DMS79 (cell line): ENCODE results near the gene KRT80.

Experiments
- DNase-seq: peaks from one replicate; lab custom pipeline; 2025; lab: John Stamatoyannopoulos, UW

The KRT80 gene

DNA sequence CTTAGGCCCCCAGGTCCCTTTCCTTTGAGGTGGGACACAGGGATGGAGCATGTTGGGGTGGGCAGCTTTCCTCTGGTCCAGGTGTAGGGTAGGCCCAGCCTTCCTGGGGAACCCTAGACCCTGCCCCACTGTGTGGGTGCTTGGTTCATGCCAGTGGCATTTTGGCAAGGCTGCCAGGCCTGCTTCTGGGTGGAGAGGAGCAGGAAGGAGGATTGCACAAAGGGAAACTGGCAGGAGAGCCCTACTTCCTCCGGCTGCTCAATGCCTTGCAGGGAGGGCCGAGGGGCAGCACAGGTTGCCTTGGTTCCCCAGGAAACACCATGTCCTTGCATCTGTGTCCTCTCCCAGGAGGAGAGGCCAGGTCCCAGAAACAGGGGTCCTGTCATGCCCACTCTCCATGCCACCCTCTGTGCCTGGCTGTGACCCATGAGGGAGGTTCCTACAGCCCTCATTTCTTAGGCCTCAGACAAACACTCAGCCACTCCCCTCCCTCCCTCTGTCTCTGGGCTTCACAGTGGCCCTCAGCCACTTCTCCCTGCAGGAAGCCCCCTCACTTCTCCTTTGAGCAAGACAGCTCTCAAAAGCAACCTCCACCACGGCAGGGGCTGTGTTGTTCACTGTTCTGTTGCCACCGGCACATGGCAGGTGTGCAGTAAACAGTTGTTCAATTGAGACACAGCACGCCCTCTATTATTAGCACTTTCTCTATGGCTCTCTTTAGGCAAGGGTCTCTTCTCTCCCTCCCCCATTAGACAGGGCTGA, 6.8 kb upstream of the KRT80 start:
- no peak for DNase-seq

DNA sequence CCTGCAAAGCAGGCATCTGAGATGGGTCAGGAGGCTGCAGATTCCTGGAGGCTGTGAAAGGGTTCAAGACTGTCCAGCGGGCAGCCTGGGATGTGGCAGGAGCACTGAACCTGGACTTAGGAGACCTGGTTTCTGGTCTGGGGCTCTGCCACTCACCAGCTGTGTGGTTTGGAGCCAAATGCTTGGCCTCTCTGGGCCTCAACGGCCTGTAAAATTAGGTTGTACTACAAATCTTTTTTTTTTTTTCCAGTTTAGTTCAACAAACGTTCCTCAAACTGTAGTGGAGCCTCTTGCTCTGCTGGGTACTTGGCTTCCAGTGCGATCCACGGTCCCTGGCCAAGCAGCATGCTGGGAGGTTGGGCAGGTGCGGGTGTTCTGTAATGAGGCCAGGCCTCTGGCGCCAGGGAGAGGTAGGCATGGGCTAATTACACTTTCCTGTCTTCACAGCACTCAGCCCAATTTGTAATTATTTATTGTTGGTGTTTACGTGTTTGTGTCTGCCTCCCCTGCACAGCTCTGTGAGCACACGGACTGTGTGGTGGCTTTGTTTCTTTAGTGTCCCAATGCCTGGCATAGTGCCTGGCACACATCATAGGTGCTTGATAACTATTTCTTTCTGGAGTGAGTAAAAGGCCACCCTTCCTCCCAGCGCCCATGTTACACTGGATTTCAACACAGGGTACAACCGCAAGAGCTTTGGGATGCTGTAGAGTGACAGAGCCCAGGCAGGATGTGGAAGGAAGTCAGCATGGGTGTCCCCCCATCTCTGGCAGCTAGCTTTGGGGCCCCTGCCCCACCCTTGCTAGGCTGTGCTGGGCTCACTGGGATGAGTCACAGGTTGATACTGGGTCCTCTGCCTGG, 5.8 kb upstream of the KRT80 start:
- no peak for DNase-seq

DNA sequence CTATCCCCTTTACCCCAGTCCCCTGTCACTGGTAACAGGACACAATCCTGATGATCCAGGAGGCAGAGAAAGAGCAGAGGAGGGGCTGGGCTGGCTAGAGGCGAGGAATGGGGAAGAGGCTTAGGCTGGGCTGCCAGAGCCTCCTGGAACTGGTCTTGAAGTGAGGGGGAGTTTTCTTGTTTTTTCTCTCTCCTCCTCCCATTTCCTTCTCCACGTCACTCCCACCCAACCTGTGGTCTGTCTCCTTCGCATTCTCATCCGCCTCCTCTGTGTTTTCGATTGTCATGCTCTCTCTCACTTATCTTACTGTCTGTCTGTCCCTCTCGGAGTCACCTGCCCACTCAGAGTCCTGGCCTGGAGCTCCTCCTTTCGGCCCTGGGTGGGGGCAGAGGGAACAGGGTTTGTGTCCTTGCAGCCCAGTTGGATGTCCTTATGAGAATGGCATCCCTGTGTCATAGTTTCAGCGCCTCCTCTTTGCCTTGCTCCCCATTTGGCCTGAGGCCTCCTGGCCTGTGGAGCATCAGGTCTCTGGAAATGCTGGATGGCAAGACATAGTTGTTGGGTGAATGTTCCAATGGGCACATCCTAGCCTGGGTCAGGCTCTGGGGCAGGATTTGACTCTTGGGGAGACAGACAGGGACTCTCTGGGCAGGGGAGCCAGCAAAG, 3.4 kb upstream of the KRT80 start:
- no peak for DNase-seq

DNA sequence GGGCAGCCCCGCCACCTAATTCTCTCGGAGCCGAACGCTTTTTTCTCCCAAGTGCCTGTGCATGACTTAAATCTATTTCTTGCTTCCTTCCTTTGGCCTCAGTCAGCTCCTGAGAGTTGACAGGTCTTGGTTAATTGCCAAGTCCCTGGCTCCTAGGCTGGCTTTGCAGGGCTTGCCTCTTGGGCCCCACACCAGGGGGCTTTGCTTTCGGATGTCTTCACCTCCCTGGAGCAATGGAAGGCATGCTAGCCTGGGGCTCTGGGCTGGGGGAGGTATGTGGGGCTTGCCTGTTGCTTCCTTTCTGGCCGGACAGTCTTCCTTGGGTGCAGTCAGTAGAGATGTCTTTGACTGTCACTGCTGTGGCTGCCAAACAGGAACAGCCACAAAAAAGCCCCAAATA, 2.2 kb upstream of the KRT80 start:
- DNase-seq, result no peak

DNA sequence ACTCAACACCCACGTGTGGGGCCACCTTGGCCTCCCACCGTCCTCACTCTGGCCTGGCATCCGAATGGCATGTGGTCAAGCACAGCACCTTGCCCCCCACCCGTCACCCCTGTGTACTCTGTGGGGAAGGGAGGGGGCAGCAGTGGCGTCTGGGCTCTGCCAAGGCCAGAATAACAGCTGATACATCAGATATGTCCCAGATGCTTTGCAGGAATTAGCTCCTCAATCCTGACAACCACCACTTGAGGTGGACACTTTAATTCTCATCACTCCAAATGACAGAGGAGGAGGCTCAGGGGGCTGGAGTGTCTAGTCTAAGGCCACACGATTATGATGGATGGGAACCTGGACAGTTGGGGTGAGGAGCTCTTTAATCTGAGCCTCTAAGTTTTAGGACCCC, 1.7 kb upstream of the KRT80 start:
- no peak for DNase-seq

DNA sequence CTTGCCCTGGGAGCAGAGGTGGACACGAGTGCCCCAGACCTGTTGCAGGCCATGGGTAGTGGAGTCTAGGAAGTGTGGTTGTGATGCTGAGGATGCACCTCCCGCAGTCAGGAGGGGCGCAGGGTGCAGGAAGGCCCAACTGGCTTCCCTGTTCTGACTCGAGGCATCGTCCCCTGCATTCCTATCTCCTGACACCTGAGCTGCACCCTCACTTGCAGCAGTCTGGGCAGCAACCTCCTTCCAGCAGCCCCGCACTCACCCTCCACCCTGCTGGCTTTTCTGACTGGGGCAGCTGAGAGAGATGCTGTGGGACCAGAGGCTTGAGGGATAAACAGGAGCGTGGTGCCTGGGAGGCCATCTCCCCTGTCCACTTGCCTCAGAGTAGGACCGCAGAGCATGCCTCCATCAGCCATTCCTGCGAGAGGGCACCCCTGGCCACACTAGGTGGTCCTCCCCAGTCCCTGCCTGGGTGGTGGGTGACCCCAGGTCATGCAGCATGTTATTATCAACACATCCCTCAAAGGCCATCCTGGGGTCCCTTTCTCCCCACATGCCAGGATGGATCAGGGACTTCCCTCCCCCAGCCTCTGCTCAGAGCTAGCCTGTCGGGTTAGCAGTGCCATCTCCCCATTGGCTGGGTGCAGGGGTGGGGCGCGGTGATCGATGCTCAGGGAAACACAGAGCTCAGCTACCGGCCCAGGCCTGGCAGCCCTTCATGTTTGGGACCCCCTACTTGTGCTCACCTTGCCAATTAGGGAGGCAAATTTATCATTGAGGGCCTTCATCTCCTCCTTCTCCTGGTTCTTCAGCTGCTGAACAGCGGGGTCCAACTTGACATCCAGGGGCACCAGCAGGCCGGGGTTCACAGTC, 719 bp downstream of the KRT80 start:
- DNase-seq, result no peak

DNA sequence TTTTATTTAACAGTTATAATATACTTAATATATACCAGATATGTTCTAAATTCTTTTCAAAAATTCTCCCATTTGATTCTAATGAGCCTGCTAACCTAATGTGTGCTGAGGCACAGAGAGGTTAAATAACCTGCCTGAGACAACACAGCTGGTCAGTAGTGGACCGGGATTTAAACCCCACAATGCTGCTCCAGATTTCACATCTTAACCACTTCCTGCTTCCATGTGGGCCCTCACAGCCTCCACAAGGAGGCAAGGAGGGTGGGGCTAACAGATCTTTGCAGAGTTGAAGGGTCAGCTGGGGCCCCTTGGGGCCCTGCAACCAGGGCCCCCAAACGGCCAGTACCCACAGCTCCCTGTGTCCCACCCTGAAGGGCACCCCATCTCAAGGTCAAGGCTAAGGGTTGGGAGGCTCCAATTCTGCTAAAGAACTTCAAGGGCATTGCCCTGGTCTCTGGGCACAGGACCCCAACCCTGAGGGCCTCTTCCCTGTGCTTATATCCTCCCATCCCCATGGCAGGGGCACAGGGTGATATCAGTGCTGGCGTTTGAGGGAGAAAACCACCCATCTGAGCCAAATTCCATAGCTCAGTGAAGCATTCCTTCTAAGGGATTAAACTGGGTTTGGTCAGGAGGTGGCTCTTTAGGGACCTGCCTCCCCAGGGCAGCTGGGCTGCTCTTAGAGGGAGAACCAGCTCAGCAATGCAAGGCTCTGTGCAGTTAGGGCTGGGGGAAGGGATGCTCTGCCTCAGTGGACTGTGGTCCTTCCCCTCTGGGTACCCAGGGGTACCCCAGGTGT, 2.2 kb downstream of the KRT80 start:
- DNase-seq, result no peak

DNA sequence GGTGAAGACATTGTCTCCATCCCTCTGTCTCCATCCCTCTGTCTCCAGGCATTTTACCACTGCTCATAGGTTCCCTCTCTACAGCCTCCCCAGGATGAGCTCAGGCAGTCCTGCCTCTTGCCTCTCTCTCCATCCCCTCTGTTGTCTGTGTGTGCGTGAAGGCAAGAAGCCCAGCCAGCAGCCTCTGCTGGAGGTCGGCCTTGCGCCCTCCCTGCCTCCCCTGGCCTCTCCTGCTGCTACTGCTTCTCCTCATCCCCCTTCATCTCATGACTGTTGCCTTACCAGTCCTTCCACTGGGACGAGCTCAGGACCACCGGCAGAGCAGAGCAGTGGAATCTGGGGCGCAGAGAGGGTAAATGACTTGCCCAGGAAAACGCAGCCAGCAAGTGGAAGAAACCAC, 3.2 kb downstream of the KRT80 start:
- no peak for DNase-seq

DNA sequence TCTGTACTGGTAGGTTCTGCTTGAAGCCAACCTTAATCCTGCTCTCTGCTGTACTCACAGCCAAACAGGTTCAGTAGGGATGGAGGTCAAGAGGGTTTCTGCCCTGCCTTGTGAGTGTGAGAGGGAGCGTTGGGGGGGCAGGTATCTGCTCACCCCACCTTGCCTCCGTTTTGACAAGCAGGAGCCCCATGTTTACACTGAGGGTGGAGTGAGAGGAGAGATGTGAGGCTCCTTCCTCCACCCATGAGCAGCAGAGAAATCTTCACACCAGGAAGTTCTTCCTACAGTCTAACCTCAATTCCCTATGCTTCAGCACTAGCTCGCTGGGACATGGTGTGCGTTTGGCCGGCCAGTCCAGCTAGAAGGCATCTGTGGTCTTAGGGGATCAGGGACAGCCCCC, 4.2 kb downstream of the KRT80 start:
- DNase-seq, result no peak

DNA sequence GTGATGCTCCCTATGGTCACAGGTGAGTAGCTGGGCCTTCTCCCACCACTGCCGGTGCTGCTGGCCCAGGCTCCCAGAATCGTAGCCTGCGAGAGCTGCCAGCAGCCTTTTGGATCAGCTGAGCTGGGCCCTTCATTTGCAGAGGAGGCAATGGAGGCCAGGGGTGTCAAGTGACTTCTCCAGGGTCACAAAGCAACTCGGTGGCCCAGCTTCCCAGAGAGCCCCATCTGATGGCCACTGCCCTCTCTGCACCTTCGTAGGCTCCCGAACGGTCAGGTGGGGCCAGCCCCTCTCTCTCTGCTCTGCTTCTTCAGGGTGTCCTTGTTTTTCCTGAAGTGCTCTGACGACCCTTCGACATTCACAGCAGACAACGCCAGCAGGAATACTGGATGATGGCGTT, 4.6 kb downstream of the KRT80 start:
- no peak for DNase-seq

DNA sequence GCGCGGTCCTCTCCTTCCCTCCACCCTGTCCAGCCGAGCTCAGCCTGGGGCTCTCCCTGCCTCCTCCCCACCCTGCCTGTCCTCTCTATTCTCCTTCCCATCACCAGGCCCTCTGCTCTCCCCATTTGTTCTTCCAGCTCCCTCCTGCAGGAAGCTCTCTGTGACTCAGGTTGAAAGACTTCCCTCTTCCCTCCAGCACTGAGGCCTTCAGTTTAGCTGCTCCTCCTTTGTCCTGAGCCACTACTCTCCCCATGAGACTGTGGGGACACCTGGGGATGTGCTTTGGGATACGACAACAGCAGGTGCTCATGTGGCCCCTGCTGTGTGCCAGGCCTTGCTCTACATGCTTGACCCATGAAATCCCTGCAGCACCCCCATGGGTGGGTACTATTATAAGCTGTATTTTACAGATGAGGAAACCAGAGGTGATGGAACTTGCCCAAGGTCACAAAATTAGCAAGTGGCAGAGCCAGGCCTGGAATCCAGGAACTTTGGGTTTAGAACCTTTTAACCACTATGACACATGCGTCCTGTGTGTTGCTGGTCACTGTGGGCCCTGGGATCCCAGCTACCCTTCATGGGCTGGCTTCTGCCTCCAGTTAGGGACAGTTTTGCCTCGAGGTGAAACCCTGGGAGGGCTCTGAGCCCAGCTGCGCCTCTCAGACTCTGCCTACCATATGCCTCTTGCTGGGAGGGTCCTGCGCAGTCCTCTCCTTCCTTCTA, 5.5 kb downstream of the KRT80 start:
- no peak for DNase-seq

DNA sequence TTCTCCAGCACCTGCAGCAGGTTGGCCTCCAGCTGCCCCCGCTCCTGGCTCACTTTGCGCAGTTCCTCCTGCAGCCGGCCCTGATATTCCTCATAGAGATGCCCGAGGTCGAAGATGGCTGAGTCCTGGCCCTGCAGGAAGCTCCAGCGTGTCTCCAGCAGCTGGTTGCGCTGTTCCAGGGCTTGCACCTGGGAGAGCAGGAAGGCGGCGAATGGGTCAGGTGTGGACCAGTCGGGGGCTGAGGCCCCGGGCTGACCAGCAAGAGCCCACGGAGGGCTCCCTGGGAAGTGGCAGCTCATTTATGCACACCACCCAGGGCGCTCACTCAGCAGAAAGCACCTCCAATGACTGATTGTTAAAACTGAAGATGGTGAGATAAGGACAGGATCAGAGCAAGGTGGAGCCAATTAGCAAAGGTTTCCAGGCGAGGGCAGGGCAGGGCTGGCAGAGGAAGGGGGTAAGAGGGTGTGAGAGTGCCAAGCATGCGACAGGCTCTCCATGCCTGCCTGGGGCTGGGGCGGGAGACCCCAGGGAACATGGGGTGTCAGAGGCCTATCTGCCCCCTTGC, 6.3 kb downstream of the KRT80 start:
- DNase-seq, result no peak

DNA sequence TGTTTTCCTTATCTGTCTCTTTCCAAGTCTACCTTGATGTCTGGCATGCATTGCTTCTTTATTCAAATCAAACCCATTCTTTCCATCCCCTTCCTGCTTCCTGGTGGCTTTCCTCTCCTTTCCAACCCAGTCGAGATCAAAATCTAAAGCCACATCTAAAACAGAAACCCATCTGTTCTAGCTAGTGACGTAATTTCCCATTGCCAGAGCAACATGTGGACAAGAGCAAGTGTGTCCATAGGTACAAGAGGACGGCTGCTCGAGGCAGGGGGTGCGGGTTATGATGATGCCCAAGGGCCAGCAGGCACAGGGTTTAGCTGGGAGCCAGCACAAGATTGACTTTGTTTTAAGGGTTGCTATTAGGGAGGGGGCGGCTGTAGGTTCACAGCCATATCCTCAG, 7.0 kb downstream of the KRT80 start:
- DNase-seq, result no peak

DNA sequence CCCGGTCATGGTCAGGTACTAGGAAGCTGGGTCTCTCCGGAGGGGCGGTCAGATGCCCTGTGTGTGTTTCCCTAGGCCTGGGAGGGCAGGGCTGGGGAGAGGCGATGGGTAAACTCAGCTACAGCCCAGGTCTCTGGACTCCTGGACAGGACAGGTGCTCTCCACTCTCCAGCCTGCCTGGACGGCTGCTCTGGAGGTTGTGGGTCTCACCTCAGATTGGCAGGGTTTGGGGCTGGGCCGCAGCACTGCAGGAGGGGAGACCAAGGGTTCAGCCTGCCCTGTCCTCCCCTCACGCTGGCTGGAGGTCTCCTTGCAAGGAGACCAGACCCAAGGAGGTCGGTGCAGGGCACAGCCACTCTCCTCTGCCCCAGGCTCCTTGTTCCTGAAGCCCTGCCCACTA, 7.8 kb downstream of the KRT80 start:
- DNase-seq, result no peak

DNA sequence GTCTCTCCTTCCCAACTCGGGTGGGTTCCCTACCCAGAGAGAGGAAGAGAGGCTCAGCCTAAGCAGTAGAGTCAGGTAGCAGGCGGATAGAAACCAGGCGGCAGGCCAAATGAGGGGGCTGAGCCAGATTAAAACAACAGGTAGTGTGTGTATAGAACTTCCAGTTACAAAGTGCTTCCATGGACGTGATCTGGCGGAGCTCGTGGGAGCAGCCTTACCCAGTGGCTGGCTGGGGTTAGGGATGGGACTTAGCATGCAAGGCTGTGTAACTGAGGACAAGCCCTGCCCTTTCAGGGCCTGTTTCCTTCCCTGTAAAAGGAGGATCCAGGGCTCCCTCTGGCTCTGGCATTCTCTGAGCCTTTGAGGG, 8.3 kb downstream of the KRT80 start:
- DNase-seq, result no peak

DNA sequence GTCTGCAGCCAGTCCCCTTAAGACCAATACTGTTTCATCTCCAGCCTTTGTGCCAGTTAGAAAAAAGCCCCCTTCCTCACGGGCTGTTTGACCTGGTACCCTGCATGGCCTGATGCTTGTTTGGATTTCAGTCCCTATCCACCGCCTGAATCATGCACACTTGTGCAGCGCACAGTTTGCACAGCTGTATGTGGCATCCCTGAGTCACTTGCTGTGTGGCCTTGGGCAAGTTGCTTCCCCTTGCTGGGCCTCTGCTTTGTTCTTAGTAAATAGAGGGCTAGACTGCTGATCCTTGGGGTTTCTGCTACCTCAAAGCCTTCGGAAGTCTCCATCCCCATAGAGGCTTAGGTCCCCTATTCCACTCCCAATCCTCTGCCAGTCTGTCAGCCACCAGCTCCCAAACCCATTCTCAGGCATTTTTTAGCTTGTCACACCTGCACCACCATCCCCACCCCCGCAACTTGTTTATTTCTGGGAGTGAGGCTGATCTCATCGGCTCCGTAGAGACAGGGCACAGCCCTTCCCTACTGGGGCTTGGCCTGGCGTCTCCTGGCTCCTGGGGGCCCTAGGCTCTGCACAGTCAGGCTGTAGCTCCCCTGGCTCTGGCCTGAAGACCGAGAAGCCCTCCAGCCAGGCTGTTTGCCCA, 8.8 kb downstream of the KRT80 start:
- DNase-seq, result no peak

DNA sequence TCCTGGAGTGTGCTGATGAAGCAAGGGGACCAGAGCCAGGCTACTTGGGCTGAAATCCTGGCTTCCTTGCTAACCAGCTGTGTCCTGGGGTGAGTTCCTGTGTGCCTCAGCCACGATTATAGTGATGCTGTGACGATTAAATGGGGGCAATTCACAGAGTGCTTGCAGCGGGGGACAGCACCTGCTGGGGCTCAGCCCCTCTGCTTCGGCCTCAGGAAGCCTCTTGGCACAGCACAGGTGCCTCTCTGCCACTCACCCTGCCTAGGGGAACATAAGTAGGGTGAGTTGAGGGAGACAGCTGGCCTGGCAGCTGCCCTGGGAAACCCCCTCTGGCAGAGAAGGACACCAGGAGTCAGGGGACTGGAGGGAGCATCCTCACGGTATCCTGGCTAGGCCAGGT, 9.4 kb downstream of the KRT80 start:
- DNase-seq, result no peak

DNA sequence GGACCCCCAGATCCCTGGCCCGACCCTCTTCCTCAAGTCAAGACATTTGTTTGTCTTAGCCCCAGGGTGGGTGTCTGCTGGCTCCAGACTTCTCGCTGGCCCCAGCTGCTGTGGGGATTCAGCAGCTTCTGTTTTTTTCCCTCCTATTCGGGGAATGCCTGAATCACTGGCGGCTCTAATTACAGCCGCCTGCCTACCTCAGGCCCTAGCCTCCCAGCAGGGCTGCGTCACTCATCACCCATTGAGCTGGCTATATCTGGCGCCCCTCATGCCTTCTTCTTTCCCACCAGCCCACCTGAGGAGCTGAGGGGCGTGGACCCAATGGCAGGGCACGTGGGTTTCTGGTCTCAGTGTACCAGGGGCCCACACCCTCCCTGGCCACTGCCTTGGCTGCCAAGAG, 10.1 kb downstream of the KRT80 start:
- DNase-seq, result no peak

DNA sequence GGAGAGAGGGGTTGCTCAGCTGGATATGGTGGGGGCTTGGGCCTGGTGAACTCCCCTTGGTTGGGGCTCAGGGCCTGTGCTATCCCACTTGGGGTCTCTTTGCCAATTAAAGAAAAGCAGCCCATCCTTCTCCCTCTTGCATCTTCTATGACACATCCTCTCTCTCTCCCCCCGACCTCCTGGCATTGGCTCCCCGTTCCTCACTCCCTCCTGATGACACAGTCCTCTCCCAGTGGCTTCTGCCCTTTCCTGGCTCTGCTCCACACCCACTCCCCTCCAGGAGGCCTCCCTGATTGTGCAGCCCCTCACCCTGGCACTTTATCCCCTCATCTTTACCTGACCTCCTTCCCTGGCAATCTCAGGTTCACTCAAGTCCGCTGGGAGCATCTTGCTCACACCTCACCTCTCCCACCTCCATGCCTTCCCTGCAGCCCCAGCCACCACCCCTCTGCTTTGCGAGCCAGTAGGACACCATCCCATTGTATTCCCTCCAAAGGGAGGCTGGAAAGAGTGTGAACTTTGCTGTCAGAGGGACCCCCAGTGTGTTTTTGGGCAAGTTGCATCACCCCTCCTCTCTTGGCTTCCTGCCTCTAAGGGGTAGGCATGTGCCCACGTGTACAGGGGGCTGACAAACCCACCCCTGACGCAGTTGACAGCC, 10.7 kb downstream of the KRT80 start:
- DNase-seq, result no peak
